Inferior parietal cortex (tissue), 1 donor: ENCODE data around the gene TMCC1.
"Not testable (repeated sequence)": the region's sequence is repeated elsewhere in the genome, so short reads cannot be mapped to it uniquely, and the experiment has no call there.

ENCODE experiments used
- DNase-seq: peaks from one replicate; pipeline ENCODE4 v3.0.0-alpha.2; 2016; ENCODE audit errors: extremely low spot score

TMCC1 gene

DNA sequence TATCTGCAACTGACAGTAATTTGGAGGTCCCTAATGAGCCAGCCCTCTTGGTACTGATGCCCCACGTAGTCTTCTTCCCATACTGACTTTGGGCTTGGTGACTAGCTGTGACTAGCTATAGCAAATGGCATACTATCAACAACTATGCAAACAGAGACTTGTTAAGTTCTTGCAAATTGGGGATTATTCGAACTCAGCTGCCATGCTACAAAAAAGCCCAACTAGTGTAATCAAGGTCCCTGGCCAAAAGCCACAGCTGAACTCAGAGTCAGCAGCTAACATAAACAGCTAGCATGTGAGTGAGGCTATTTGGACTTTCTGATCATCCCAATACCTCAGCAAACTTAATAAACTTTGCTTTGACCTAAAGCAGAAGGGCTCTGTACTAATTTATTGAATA lies 165.8 kb downstream of the TMCC1 start:
- DNase-seq = no peak

DNA sequence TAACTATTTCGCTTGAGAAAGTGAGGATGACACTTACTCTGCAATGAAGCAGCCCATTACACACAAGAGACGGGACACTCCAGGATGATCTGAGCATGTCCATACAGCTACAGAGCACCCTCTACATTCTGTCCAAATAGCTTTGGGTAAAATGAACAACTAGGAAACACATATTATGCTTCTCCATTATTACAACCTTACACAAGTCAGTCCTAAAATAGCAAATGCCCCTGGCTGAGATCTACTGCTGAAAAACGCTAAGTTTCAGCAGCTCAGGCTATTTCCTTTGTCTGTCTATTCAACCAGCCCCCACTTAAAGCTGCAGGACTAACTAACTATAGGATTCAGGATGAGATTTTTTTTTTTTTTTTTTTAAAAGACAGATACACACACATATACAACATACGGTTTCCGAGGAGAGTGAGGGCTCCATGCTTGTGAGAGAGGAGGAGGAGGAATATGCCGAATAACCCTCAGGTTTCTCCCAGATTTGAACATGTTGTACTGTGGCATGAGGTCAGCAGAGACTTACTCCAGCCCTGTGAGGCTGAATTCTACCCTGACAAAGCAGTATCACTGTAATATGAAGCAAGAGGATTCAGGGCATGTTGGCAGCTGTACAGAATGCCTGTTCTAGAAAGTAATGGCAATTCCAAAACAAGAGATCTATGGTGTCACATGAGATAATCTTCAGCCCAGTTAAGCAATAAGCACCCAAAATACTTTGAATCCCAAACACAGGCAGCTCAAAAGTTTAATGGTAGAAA lies 169.8 kb downstream of the TMCC1 start:
- DNase-seq = peak; percentile 25

GRCh38 chr3:129722527-129722926 lies 171.0 kb downstream of the TMCC1 start:
- DNase-seq = no peak

- no peak for DNase-seq
Measured at GRCh38 chr3:129718201-129718600, 175.3 kb downstream of the TMCC1 start.

- no peak for DNase-seq
Measured at GRCh38 chr3:129715854-129716253, 177.7 kb downstream of the TMCC1 start.

DNA sequence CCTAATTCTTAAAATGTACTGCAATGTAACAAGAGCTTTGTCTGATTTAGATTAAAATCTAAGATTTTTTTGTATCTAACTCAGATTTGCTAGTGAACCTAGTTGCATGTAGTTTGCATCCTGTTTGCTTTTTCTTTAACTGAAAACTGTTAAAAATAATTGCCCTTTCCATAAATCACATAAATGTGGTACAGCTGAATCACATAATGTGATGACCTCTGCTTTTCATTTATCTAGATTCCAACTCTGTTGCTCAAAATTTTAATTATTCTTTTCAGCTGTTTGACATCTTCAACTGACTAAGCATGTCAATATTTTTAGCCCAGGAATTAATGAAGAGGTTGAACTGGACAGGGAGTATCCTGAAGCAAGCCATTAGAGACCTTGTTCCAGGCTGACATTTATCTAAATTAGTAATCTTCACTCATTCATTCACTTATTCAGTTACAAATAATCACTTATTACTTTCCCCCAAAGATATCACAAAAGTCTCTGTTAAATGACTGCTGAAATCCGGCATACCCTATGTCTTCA lies 185.1 kb downstream of the TMCC1 start:
- DNase-seq = no peak

GRCh38 chr3:129705274-129705673 lies 188.2 kb downstream of the TMCC1 start:
- no peak for DNase-seq

GRCh38 chr3:129703913-129704312 lies 189.6 kb downstream of the TMCC1 start:
- DNase-seq = no peak

GRCh38 chr3:129702934-129703712 lies 190.4 kb downstream of the TMCC1 start:
- DNase-seq = no peak

GRCh38 chr3:129701161-129701560 lies 192.3 kb downstream of the TMCC1 start:
- no peak for DNase-seq

DNA sequence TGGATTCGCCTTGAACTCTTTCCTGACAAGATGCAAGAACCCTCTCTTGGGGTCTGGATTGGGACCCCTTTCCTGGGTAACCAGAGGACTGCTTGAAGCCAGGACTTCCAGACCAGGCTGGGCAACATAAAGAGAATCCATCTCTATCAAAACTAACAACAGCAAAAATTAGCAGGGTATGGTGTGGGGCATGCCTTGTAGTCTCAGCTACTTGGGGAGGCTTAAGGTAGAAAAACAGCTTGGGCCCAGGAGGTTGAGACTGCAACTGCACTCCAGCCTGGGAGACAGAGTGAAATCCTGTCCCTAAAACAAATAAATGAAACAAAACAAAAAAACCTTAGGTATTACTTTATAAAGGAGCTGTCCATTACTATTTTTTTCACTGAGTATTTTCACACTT lies 193.9 kb downstream of the TMCC1 start:
- DNase-seq = no peak

DNA sequence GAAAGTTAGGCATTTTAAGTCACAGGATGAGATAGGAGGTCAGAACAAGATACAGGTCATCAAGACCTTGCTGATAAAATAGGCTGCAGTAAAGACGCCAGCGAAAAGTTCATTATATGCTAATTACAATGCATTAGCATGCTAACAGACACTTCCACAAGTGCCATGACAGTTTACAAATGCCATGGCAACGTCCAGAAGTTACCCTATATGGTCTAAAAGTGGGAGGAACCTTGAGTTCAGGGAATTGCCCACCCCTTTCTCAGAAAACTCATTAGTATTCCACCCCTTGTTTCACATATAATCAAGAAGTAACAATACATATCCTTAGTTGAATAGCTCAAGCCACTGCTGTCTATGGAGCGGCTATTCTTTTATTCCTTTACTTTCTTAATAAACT lies 194.3 kb downstream of the TMCC1 start:
- no peak for DNase-seq

DNA sequence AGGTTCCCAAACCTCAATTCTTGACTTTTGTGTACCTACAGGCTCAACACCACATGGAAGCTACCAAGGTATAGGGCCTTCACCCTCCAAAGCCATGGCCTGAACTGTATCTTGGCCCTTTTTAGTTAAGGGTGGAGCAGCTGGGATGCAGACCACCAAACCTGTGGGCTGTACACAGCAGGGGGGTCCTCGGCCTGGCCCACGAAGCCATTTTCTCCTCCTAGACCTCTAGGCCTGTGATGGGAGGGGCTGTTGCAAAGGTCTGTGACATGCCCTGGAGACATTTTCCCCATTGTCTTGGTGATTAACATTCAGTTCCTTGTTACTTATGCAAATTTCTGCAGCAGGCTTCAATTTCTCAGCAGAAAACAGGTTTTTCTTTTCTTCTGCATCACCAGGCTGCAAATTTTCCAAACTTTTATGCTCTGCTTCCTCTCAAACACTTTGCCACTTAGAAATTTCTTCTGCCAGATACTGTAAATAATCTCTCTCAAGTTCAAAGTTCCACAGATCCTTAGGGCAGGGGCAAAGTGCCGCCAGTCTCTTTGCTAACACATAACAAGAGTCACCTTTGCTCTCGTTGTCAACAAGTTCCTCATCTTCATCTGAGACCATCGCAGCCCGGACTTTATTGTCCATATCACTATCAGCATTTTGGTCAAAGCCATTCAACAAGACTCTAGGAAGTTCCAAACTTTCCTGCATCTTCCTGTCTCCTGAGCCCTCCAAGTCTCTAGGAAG lies 196.1 kb downstream of the TMCC1 start:
- no peak for DNase-seq

- DNase-seq = not testable (repeated sequence)
Measured at GRCh38 chr3:129696430-129696829, 197.1 kb downstream of the TMCC1 start.

- DNase-seq = no peak
Measured at GRCh38 chr3:129695230-129695629, 198.3 kb downstream of the TMCC1 start.

DNA sequence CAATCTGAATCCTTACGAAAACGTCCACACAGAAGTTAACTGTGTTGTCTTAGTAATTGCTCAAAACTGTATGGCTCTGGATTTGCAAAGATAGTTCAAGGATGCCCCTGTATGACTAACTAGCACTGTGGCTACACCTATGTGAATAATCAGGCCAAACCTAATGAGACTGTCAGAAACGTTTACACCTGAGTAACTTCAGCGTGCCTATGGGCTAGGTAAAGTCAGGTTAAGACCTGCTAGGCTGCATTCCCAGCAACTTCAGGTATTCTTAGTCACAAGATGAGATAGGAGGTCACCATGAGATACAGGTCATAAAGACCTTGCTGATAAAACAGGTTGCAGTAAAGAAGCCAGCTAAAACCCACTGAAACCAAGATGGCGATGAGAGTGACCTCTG lies 199.3 kb downstream of the TMCC1 start:
- DNase-seq = no peak

DNA sequence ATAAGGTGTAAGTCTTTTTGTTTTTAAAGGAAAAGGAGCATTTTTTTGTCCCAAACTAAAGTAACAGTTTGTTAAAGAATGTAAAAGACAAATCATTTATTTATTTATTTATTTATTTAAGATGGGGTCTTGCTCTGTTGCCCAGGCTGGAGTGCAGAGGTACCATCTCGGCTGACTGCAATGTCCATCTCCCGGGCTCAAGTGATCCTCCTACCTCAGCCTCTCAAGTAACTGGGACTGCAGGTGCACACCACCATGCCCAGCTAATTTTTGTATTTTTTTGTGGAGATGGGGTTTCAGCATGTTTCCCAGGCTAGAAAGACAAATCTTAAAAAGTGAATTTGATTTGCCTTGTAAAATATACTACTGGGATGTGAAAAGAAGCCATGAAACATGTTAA lies 200.8 kb downstream of the TMCC1 start:
- DNase-seq = no peak

GRCh38 chr3:129690963-129691362 lies 202.5 kb downstream of the TMCC1 start:
- no peak for DNase-seq

DNA sequence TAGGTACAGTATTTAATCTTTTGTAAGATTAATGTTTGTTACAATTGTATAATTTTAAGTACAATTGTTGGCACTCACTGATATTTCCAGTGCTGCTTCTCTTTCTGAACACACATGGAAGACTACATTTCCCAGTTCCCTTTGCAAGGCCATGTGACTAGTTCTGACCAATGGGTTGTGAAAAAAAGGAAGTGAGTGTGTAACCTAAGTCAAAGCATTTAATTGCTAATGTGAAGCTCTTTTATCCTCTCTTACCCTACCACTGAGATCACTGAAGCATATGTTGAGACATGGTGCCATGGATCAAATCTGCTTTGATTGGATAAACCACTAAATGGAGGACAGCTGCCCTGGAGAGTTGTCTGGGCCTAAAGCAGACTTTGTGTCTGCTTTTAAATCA lies 203.1 kb downstream of the TMCC1 start:
- peak; percentile 93 for DNase-seq

DNA sequence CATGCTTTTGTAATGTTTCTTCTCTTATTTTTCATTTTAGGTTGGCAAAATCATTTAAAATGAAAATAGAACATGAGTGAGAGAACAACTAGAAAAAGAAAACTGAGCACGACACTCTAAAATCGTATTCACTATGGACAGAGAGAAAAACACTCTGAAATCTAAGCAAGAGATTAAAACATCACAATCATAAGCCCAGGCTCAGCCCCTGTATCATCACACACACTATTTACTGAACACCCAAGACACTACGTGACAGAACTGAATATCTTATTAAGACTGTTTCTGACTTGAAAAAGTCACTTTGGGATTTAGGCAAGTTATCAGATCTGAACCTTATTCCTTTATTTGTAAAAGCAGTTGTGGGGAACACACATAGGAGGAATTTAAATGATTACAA lies 204.5 kb downstream of the TMCC1 start:
- peak; percentile 55 for DNase-seq

GRCh38 chr3:129688271-129688895 lies 205.1 kb downstream of the TMCC1 start:
- DNase-seq = peak; percentile 92
